GF-D8 (cell line): ENCODE measurements around the gene ARRDC1.
"Not testable (repeated sequence)": the region's sequence is repeated elsewhere in the genome, so short reads cannot be mapped to it uniquely, and the experiment has no call there.

ENCODE experiments used
- DNase-seq: peaks from one replicate; lab custom pipeline; 2025; lab: John Stamatoyannopoulos, UW

The ARRDC1 gene

GRCh38 chr9:137613738-137614523 lies 8.4 kb downstream of the ARRDC1 start:
- no peak for DNase-seq

- DNase-seq: no peak
These were observed 9.3 kb downstream of the ARRDC1 start for GRCh38 chr9:137614631-137615386.

DNA sequence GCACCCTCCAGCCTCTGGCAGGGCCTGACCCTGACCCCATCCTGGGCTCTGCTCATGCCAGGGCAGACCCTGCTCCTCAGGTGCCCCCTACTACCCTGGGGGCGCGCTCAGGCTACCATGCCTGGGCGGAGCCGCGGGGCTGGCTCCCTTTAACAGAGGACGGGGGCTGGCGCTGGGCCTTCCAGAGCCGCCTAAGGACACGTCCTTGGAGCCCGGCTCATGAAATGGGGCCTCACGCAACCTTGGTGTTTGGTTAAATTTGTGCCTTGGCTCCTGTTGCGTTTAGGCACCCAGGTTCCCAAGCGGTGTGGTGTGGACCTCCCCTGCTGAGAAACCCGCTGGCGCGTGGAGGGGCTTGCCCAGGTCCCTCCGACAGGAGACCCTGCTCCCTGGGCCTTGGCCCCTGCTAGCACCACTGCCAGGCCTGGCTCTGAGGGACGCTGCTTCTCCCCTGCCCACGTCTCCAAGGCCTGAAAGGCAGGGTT lies 9.9 kb downstream of the ARRDC1 start:
- no peak for DNase-seq

- DNase-seq: peak; percentile 57
These were observed 12.9 kb downstream of the ARRDC1 start, which contains the start of gene EHMT1 for GRCh38 chr9:137618105-137619067. TSS of gene EHMT1 (plus strand) at chr9:137619005. CDS start at chr9:137619029, 24 bp downstream.

DNA sequence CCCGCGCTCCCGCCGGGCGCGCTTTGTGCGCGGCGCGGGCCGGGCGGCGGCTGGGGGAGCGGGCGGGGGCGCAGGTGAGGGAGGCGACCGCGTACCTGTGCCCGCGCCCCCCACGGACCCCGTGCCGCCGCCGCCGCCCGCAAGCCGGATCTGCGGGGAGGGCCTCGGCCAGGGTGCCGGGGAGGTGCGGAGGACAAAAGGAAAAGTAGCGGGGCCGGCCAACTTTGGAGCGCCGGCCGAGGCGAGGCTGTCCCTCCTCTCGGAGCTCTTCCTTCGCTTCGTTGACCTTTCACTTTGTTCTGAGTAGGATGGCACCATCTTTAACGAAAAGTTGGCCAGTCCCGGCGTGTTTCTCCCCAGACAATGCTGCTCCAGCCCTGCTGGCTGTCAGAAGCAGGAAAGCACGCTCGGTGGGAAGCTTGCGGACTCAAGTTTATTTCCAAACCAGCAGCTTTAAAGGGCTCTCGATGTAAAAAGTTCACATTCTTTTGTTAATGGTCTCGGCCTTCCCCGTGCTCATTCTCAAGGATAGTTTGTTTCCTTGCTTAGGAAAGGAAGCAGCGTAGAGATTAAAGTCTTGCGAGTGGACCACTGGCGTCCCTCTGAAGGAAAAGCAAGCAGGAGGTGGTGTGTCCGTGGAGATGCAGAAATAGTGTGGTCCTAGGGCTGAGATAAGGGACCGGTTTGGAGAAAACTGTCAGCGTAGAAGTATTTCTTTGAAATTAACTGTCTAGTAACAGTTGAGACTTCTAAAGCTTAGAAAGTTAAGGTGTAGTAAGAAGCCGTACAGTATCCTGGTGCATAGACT lies 14.0 kb downstream of the ARRDC1 start:
- DNase-seq: no peak

- no peak for DNase-seq
These were observed 14.5 kb downstream of the ARRDC1 start for GRCh38 chr9:137620048-137620405.

- no peak for DNase-seq
These were observed 15.1 kb downstream of the ARRDC1 start for GRCh38 chr9:137620581-137620980.

DNA sequence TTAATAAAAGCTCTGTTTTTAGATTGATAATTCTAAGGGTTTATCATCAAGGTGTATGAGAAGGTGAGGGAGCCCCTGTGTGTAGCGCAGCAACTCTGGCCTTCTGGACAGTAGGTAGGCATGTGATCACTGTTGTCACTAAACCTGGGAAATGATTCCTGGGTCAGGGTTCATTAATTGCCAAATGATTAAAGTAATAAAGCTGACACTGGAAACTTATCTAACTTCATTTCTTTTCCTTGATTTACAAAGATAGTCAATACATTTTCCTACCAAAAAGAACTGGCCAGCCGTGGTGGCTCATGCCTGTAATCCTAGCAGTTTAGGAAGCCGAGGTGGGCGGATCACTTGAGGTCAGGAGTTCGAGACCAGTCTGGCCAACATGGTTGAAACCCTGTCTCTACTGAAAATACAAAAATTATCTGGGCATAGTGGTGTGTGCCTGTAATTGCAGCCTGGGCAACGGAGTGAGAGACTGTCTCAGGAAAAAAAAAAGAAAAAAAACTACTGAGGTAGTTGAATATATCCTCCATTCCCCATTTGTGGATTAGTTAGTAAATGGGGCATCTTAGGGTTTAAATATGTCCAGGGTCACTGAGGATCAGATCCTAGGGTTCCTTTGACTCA lies 15.8 kb downstream of the ARRDC1 start:
- no peak for DNase-seq

- not testable (repeated sequence) for DNase-seq
These were observed 16.7 kb downstream of the ARRDC1 start for GRCh38 chr9:137622211-137622610.

GRCh38 chr9:137626464-137626863 lies 21.0 kb downstream of the ARRDC1 start:
- DNase-seq: peak; percentile 60

- DNase-seq: not testable (repeated sequence)
These were observed 21.9 kb downstream of the ARRDC1 start for GRCh38 chr9:137627406-137627805.

- no peak for DNase-seq
These were observed 24.6 kb downstream of the ARRDC1 start for GRCh38 chr9:137630126-137630525.

GRCh38 chr9:137630679-137631078 lies 25.2 kb downstream of the ARRDC1 start:
- no peak for DNase-seq

DNA sequence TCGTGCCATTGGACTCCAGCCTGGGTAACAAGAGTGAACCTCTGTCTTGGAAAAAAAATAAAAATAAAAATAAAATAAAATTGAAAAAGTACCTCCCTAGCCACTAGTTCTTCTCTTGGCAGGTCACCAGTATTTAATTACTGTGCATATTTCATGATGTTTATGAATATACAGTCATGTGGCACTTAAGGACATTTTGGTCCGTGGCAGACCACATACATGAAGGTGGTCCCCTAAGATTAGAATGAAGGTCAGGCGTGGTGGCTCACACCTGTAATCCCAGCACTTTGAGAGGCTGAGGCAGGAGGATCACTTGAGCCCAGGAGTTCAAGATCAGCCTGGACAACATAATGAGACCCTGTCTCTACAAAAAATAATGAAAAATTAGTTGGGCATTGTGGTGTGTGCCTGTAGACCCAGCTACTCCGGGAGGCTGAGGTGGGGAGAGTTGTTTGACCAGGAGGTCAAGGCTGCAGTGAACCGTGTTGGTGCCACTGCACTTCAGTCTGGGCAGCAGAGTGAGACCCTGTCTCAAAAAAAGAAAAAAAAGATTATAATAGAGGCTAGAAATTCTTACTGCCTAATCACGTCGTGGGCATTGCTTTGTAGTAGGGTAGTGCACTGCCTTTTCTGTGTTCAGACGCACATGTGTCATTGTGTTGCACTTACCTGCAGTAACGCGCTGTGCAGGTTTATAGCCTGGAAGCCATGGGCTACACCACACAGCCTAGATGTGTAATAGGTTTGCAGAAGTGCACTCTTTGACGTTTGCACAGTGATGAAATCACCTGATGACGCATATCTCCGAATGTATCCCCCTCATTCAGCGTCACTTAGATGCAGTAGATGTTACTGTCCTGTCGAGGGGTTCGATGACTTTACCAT lies 26.1 kb downstream of the ARRDC1 start:
- no peak for DNase-seq

DNA sequence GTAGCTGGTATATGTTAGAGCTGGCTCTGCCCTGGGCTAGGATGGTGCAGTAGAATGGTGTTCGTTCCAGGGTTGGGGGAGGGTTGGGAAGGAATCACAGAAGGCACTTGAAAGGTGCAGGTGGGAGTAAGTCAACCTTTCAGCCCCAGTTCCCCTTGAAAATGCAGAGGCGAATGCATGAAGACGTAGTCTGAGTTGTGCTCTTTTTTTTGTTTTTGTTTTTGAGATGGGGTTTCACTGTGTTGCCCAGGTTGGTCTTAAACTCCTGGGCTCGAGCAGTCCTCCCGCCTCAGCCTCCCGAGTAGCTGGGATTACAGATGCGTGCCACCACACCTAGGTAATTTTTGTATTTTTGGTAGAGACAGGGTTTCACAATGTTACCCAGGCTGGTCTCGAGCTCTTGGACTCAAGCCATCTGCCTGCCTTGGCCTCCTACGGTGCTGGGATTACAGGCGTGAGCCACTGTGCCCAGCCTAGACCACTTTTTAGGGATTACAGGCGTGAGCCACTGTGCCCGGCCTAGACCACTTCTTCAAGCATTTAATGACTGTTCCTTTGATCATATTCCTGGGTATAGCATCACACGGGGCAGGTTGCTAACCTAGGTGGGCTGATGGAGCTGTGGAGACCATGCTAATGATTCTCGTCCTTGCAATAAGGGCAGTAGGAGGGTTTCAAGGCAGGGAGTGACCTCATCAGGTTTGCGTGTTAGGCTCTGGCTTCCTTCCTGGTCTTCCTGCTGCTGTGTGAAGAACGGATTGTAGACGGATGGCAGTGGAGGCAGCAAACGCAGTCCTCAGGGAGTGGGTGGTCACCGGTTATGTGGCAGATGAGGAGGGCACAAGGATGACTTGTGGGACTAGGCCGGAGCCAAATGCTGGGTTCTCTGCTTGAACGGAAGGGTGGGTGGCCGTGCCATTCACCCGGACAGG lies 27.0 kb downstream of the ARRDC1 start:
- peak; percentile 25 for DNase-seq

GRCh38 chr9:137634016-137634415 lies 28.5 kb downstream of the ARRDC1 start:
- DNase-seq: no peak

GRCh38 chr9:137638680-137639079 lies 33.2 kb downstream of the ARRDC1 start:
- no peak for DNase-seq

DNA sequence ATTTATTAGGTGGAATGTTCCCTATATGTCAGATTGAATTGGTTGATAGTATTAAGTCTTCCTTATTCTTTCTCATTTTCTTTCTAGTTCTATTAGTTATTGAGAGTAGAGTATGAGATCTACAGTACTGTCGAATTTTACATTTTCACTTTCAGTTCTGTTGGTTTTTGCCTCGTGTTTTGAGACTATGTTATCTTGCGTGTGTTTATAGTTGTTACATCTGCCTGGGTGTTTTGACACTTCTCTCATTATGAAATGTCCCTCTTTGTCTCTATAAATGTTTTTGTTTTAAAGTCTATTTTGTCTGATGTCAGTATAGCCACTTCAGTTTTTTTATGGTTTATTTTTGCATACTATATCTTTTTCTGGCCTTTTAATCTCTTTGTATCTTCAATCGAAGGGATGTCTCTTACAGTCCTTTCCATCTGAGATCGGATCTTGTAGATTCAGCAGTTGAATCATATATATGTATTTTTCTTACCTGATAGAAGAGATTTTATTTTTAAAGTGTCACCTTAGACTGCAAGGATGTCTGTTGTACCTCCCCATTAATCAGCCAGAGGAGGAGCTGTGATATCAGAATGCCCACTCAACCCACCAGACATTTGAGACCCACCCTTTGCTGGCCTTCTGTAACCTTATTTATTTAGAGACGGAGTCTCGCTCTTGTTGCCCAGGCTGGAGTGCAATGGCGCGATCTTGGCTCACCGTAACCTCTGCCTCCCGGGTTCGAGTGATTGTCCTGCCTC lies 34.0 kb downstream of the ARRDC1 start:
- DNase-seq: no peak
